HepG2 (cell line): Measurements from ENCODE around the gene CPLX3. TPM values are rescaled to one million over a fixed set of nuclear protein-coding genes. Genes with fewer than 3 reads are reported as not detected.

ENCODE experiments used
- BHLHE40 ChIP-seq: IDR thresholded peaks from 2 replicates; pipeline ENCODE4 v1.6.1; 2011; ENCODE audit warnings: low read length, improper control_type of control experiment
- BORCS8-MEF2B ChIP-seq: sonication (generic); formaldehyde crosslinking; IDR thresholded peaks from 2 replicates; pipeline ENCODE4 v1.8.0; 2022; ENCODE audit warnings: mild to moderate bottlenecking, missing genetic modification reagents
- CENPT ChIP-seq: sonication (generic); formaldehyde crosslinking; IDR thresholded peaks from 2 replicates; pipeline ENCODE4 v1.8.0; 2022; ENCODE audit warnings: low read depth, mild to moderate bottlenecking, moderate library complexity, missing genetic modification reagents
- PBX3 ChIP-seq: sonication (generic); formaldehyde crosslinking; IDR thresholded peaks from 2 replicates; pipeline ENCODE4 v1.8.1; 2023; ENCODE audit warnings: missing genetic modification reagents, inconsistent platforms, borderline replicate concordance
- RBM39 ChIP-seq: fragments of 200-400 bp; formaldehyde crosslinking; IDR thresholded peaks from one replicate; pipeline ENCODE4 v1.6.1; 2018; ENCODE audit warnings: antibody characterized with exemption, mild to moderate bottlenecking, low read depth, low read length; ENCODE audit not compliant: poor library complexity, severe bottlenecking
- ZNF318 ChIP-seq: sonication (generic); formaldehyde crosslinking; IDR thresholded peaks from 2 replicates; pipeline ENCODE4 v1.4.0; 2020; ENCODE audit warnings: mild to moderate bottlenecking, missing genetic modification reagents
- ZNF552 ChIP-seq: sonication (generic); formaldehyde crosslinking; IDR thresholded peaks from 2 replicates; pipeline ENCODE4 v1.9.0; 2022; ENCODE audit warnings: missing genetic modification reagents, mild to moderate bottlenecking, borderline replicate concordance
- ZNF569 ChIP-seq: sonication (generic); formaldehyde crosslinking; IDR thresholded peaks from 2 replicates; pipeline ENCODE4 v1.5.0; 2020; ENCODE audit warnings: mild to moderate bottlenecking, missing genetic modification reagents, moderate library complexity, borderline replicate concordance
- ZNF746 ChIP-seq: sonication (generic); formaldehyde crosslinking; IDR thresholded peaks from 2 replicates; pipeline ENCODE4 v1.8.0; 2022; ENCODE audit warnings: mild to moderate bottlenecking, missing genetic modification reagents
- polyA plus RNA-seq, 8 experiments: library from polyadenylated mRNA; depleted of rRNA in 3 of 8; stranded (reverse) in 7 of 8; unstranded in 1 of 8; fragments of >200 nt; fragmentation: Illumina TruSeq in 4 of 8; extraction: Trizol in 4 of 8; gene quantifications; 2 replicates each; pipeline versions ENCODE4 v1.2.1 to v1.2.3, GENCODE V29; 2011 to 2016; ENCODE audit warnings: low read depth in 4 of 8, missing spikeins in 1 of 8, mixed read lengths in 1 of 8; ENCODE audit not compliant: insufficient read depth in 1 of 8
- total RNA-seq, 5 experiments: library from RNA; depleted of rRNA; stranded (reverse); fragments of >200 nt; fragmentation: Illumina TruSeq; extraction: Trizol; gene quantifications; 2 replicates each; pipeline ENCODE4 v1.2.3, GENCODE V29; 2016; ENCODE audit warnings: low read depth in 1 of 5
- TF ChIP-seq, protein P1 (sequence below), 2 experiments: sonication (generic) in 1 of 2; formaldehyde crosslinking in 1 of 2; IDR thresholded peaks; 2 replicates each; pipeline versions ENCODE4 v1.4.0 to v1.6.1; 2016 to 2020; ENCODE audit warnings: borderline replicate concordance in 1 of 2, low read depth in 1 of 2, mild to moderate bottlenecking in 1 of 2, missing genetic modification reagents in 1 of 2
- TF ChIP-seq, protein P2 (sequence below): sonication (generic); formaldehyde crosslinking; IDR thresholded peaks from 2 replicates; pipeline ENCODE4 v1.9.0; 2022; ENCODE audit warnings: missing genetic modification reagents, mild to moderate bottlenecking, borderline replicate concordance

The CPLX3 gene
- total and polyA plus RNA-seq, 2 of the 13 experiments (the other 11 are each of a cell fraction or from before 2014, with no cell fraction given) = not detected

- TF ChIP-seq RBM39 (no peak), PBX3 (CRISPR knock-in tag) (no peak), ZNF318 (CRISPR knock-in tag) (no peak), ZNF746 (no peak), BORCS8-MEF2B (no peak), BHLHE40 (peak; percentile 91), ZNF569 (no peak), CENPT (CRISPR knock-in tag) (no peak), ZNF552 (no peak)
- TF ChIP-seq, protein P1, sequence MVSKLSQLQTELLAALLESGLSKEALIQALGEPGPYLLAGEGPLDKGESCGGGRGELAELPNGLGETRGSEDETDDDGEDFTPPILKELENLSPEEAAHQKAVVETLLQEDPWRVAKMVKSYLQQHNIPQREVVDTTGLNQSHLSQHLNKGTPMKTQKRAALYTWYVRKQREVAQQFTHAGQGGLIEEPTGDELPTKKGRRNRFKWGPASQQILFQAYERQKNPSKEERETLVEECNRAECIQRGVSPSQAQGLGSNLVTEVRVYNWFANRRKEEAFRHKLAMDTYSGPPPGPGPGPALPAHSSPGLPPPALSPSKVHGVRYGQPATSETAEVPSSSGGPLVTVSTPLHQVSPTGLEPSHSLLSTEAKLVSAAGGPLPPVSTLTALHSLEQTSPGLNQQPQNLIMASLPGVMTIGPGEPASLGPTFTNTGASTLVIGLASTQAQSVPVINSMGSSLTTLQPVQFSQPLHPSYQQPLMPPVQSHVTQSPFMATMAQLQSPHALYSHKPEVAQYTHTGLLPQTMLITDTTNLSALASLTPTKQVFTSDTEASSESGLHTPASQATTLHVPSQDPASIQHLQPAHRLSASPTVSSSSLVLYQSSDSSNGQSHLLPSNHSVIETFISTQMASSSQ (IDR thresholded peaks at IDR 0.05; ENCODE audit: low read depth) = no peak
- TF ChIP-seq, protein P1 (CRISPR knock-in tag; IDR thresholded peaks at IDR 0.05; ENCODE audit: borderline replicate concordance) = no peak
- TF ChIP-seq, protein P2, sequence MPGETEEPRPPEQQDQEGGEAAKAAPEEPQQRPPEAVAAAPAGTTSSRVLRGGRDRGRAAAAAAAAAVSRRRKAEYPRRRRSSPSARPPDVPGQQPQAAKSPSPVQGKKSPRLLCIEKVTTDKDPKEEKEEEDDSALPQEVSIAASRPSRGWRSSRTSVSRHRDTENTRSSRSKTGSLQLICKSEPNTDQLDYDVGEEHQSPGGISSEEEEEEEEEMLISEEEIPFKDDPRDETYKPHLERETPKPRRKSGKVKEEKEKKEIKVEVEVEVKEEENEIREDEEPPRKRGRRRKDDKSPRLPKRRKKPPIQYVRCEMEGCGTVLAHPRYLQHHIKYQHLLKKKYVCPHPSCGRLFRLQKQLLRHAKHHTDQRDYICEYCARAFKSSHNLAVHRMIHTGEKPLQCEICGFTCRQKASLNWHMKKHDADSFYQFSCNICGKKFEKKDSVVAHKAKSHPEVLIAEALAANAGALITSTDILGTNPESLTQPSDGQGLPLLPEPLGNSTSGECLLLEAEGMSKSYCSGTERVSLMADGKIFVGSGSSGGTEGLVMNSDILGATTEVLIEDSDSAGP (CRISPR knock-in tag) = peak; percentile 20; the same call in 1 of the 2 replicates
Measured at GRCh38 chr15:74780523-74781430, 45.6 kb upstream of the CPLX3 start (continued).
